GM21423 (cell line): ENCODE measurements around the gene GALNT11.

Experiments
- ATAC-seq: cut with Tn5 transposase; IDR thresholded peaks from one replicate; pipeline ENCODE4 v1.9.1; 2021; ENCODE audit warnings: mild to moderate bottlenecking, moderate library complexity; ENCODE audit not compliant: unreplicated experiment

Gene GALNT11

DNA sequence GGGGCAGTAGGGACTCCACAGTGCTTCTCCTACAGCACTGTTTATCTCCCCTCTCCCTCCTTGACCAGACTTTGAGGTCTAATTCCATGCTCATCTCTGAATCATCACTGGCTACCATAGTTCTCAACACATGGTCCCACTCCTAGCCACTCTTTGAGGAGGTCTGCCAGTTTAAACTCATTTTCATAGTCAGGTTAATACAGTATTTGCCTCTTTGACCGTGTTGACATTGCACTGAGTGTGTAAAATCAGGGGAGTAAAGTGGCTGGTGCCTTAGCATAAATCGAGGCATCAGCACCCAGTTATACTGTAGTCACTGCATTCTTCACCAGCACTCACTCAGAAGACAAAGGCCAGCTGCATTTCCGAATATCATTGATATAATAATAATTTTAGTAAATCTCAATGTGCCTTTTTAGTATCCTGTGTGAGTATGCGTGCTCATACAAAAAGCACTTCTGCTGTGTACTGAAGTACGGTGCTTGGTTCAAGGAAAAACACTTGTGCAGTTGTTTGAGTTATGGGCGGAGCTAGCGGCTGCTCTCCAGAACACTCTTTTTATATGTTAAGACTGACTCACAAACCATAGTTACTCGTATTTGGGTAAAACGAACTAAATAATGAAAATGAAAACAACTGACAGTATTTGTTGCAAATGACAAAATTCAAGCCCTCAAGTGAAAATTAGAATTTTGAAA is 89.7 kb downstream of the GALNT11 start:
- ATAC-seq, result no peak

DNA sequence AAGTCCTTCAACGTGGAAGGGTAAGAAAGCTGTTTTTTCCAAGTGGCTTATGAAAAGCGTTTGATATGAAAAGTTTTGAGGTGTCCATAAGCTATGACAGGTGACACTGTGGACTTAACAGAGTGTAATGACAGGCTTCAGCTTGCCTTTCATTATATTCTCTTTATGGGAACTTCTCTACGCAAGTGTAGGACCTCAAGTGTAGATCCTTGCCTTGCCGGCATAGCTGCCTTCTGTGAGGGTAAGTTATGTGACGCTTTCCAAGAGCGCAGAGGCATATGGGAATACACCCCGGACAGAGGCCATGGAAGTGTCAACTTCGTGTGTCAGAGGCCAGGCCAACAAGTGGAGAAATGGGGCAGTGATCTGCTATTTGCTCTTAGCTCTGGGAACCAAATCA is 91.9 kb downstream of the GALNT11 start:
- ATAC-seq, result no peak

DNA sequence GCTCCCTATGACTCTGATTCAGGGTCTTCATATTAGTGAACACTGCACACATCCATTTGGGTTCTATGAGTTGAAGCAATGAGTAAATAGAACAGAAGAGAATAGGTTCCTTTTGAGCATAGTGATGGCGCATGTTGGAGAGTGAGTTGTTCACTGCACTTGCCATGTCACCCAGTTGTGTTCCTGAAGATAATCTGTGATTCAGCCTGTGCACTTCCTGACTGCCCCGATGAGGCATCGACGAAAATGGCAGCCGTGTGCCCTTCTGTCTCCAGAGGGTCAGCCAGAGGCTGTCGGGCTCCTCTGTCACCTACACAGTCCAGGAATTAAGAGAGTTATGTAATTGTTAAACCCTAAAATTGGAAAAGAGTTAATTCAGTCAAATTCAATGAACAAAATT is 94.7 kb downstream of the GALNT11 start:
- ATAC-seq, result no peak

DNA sequence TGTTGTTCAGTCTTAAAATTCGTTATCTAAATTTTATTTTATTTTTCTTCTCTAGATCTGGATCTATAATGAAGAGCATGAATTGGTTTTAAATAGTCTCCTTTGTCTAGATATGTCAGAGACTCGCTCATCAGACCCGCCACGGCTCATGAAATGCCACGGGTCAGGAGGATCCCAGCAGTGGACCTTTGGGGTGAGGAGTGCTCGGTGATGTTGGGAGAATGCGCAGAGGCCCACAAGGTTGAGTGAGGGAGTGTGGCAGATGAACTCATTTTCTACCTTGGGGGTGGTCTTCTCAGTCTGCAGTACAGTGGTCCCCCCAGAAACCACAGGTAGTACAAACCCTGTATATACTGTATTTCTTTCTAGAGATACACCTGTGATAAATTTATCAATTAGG is 95.3 kb downstream of the GALNT11 start:
- no peak for ATAC-seq

GRCh38 chr7:152121432-152121831 is 96.0 kb downstream of the GALNT11 start:
- no peak for ATAC-seq

GRCh38 chr7:152122540-152122939 is 97.1 kb downstream of the GALNT11 start:
- no peak for ATAC-seq

- ATAC-seq, result no peak
Measured at GRCh38 chr7:152126741-152127140, 101.3 kb downstream of the GALNT11 start.

DNA sequence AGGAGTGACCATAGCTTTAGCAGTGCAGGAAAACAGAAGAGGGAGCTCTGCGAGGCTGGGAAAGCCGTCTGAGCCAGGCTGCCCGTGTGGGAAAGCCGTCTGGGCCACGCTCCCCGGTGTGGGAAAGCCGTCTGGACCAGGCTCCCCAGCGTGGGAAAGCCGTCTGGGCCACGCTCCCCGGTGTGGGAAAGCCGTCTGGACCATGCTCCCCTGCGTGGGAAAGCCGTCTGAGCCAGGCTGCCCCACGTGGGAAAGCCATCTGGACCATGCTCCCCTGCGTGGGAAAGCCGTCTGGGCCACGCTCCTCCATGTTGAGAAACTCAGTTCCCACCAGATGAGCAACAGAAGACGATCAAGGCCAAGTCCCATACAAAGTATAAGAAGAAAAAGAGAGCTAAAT is 101.8 kb downstream of the GALNT11 start:
- ATAC-seq, result no peak

DNA sequence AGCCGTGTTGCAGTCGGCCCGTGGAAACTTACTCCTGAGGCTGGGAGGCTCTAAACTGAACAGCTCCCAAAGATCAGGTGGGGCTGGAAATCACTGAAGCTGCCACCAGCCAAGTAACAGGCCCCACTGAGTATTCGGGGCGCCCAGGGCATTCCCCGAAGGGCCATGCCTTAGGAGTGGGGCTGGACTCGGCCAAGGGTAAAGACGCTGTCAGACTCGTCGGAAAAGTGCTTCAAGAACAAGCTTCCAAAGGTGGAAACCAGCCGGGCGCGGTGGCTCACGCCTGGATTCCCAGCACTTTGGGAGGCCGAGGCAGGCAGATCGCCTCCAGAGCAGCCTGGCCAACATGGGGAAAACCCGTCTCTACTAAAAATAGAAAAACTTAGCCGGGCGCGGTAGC is 102.8 kb downstream of the GALNT11 start:
- ATAC-seq, result no peak

DNA sequence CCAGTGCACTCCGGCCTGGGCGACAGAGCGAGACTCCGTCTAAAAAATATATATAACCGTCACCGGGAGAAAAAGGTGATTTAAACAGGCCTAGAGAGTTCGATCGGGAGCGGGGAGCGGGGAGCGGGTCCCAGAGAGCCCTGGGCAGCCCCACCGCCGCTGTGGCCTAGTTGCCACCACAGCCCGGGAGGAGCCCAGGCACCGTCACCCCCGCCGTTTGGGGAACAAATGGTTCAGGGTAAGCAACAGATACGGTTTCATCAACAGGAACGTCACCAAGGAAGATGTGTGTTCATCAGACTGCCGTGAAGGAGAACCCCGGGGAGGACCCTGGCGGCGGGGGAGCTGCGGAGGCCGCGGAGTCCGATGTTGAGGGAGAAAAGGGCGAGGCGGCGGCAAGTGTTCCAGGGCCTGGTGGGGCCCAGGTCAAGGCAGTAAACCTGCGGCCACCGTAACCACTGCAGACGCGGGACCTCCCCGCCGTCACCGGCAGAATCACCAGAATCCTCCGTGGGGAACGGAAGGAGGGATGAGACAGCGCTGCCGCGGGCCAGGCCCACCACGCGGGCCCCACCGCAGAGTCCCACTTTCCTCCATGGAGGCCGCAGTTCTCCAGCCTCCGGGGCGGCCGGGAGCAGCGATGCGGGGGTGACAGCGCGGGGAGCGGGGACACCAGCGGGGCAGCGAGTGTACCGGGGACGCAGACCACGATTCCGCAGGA is 103.4 kb downstream of the GALNT11 start:
- ATAC-seq, result no peak

- ATAC-seq, result no peak
Measured at GRCh38 chr7:152129682-152130081, 104.2 kb downstream of the GALNT11 start.

DNA sequence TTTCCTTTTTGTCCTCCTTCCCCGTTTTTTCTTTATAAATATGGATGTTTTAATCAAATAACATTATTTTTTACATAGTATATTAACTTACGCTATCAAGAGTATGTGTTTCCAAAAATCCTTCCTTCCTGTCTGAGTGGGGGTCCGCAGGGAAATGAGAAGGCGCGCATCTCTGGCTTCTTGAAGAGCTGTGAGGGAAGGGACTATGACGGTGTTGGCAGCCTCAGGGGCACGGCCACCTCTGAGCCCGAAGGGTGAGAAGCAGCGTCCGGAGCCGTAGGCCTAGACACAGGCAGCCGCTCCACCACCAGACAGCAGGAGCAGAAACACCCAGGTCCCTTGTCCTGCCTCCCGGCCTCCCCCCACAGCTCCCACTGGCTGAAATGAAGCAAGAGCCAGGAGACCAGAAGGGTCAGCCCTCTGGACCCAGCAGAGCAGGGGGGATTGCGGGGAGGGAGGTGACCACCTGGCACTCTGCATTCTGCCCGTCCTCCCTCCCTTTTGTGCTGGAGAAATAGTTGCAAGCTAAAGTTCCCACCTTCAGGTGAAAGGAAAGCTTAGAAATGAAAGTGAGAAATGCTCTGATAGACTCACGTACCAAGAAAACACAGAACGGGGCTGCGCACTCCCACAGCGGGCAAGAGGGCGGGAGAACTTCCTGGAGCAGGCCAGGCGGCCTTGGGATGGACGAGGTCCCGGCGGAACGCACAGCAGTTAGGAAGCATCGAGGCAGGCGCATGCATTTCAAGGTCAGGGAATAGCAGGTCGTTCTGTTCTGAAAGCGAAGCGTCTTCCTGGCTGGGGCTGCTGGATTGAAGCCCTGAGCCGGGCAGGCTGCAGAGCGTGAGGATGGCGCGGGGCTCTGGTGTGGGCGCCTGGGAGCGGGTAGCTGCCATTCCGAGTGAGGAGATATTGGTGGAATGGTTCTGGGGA is 105.5 kb downstream of the GALNT11 start:
- no peak for ATAC-seq

- no peak for ATAC-seq
Measured at GRCh38 chr7:152131981-152132494, 106.6 kb downstream of the GALNT11 start.

- no peak for ATAC-seq
Measured at GRCh38 chr7:152132812-152133211, 107.3 kb downstream of the GALNT11 start.

- no peak for ATAC-seq
Measured at GRCh38 chr7:152133804-152134203, 108.3 kb downstream of the GALNT11 start.

DNA sequence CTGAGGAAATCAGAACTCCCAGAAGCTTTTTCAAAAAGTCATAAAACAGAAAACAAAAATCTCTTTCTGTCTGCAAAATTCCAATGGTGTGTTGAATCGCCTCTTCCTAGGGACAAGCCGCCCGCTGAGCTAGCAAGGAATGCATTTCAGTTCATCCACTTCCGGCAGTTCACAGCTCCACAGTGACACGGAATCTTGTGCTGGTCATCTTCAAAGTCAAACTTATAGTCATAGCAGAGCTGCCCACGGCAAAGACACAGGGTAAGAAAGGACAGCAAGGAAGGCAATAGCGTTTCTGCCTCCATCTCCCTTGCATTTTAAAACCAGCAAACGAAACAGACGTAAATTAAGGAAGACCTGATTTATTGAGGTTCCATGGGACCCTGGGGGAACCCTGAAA is 111.2 kb downstream of the GALNT11 start:
- no peak for ATAC-seq

GRCh38 chr7:152137476-152138025 is 112.1 kb downstream of the GALNT11 start:
- no peak for ATAC-seq

DNA sequence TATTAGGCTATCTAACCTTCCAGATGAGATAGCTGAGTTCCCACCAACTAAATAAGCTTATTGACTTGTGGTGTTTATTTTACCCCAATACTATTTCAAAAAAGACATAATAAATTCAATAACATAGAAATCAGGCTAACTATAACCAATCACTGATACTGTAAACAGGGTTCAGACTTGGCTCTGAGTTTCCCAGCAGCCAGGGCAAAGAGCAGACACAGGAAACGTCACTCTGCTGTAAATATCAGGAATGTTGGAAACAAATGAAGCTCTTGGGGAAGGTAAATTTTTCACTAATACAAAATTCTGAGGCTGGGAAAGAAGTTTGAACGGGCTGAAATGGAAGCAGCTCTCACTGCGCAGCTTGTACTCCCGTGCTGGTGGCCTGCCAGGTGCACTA is 114.6 kb downstream of the GALNT11 start:
- no peak for ATAC-seq

GRCh38 chr7:152140560-152140959 is 115.1 kb downstream of the GALNT11 start:
- ATAC-seq, result no peak

- ATAC-seq, result no peak
Measured at GRCh38 chr7:152142976-152143595, 117.6 kb downstream of the GALNT11 start.
